HG02870 (cell line): ENCODE data around the gene GREM2.

Experiments
- ATAC-seq: cut with Tn5 transposase; IDR thresholded peaks from one replicate; pipeline ENCODE4 v1.9.1; 2021; ENCODE audit warnings: mild to moderate bottlenecking, moderate library complexity; ENCODE audit not compliant: unreplicated experiment

GREM2 gene

DNA sequence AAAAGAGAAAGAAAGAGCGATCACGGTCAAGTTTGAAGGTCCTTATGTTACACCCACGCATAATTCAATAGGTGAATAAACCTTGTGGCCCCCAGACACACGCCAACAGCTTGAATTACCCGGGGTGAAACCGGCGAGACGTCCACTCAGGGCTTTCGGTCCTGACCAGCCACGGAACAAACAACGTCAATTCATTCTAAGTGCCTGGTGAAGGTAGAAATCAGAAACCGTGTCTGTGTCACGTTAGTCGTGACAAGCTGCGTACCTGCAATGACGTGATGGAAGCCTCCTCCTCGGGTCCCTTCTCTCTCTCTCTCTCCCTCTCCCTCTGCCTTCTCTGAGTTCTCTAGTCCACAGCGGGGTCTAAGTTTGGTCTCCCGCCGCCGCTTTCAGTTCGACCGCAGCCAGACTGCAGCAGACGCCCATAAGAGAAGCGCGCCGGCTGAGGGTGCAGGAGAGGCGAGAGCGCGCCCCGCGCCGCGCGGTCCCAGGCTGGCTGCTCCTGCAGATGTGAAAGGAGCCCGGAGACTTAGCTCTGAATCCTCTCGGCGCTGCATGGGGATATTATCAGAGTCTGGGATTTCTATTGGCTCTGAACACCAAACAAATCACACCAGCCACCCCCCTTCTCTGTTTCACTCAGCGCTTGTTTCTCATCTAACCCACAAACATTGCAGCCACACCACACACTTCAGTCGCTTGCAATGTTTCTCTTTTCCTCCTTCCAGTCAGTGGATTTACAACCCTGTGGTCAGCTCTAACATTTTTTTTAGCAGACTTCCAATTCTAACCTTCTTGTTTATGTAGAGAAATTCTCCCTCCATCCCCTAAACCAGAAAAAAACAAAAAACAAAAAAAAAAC is at the start of gene GREM2:
GREM2 (minus strand) TSS at position 537 of the 862 bp plus-strand sequence. CDS start 118,680 bp downstream, outside the sequence.
- peak; percentile 94 for ATAC-seq

- no peak for ATAC-seq
Measured at GRCh38 chr1:240658312-240658960, 46.5 kb upstream of the GREM2 start.

GRCh38 chr1:240656531-240656930 is 44.6 kb upstream of the GREM2 start:
- no peak for ATAC-seq

DNA sequence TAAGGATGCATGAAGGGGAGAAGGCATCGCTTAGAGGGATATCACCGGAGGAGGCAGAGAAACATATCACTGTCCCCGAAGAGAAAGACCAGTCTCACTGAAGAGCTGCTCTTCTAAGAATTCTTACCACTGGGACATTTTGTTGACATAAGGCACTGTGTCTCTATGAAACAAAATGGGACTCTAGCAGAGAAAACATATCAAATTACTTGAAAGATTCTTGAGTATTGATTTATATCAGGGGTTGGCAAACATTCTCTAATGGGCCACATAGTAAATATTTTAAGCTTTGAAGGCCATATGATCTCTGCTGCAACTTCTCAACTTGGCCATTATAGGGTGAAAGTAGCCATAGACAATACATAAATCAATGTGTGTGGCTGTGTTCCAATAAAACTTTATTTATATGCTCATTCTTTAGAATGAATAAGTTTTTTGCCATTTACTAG is 41.0 kb upstream of the GREM2 start:
- no peak for ATAC-seq

DNA sequence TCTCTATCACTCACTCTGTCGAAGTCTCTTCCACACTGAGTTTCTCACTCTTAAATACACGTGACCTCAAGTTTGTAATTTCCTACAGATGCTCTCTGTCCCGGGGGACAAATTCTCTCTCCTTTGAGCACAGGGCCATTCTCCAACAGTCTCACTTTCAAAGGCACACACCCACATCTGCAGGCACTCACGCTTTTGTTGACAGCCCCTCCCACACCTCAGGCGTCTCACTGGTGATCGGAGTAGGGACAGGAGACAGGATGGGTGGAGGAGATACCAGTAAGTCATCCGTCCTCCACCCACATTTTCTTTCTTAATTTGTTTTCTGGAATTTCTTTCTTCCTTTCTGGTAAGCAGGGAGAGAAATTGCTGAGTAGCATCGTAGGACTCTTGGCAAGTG is 40.6 kb upstream of the GREM2 start:
- ATAC-seq: no peak

DNA sequence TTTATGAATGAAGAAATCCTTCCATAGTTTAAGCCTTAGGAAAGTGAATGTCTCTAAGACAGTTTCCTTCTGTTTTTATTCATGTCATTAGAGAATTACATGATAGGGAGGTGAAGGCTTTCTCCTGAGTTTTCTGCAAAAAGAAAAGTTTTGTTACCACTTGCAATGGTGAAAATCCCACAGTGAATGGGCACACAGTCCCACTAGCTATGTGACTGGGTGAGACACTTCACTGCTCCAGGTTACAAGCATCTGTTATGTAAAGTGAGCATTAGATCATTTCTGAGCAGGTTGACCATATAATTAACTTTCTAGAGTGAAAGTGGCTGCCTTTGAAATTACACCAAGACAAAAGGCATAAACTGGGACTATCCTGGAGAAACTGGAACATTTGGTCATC is 38.9 kb upstream of the GREM2 start:
- ATAC-seq: no peak

DNA sequence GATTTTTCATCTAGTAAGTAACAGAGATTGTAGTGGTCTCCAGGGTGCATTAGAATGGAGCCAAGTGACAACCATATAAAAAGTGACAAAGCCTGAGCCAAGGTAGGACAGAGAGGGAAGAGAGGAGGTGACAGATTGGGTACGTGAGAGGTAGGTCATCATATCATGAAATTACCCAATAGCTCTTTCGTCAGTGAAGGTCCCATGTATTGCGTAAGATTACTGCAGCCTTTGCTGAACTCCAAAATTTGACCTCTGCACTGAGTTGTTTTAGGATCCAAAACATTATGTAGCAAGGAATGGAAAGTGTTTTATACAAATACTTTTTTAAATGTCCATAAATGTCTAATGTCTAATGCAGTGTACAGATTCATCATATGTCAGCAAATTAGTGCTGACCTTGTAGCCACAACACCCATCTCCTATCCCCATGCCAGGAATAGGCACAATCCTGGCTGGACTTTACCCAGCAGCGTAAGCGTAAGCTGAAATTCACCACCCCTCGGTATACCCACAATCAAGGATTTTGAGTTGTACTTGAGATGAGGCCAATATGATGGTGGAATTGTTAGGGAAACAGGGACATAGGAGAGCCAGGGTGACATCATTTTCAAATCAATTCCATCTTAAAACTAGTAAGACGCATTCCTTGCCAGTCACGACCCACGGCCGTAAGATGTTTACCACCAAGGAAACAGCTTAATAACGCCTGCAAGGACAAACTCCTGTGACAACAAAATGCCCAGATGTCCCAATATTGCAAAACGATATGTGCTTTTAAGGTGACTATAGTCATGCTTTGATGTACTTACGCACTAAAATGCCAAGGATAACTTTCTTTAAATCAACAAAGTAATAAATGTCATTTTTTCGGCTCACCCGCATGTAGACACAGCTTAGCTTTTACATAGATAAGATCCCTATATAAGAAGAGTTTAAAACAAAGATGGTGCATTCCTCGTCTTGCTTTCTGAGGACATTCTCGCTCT is 38.1 kb upstream of the GREM2 start:
- ATAC-seq: no peak

- ATAC-seq: no peak
Measured at GRCh38 chr1:240646571-240647240, 34.8 kb upstream of the GREM2 start.

DNA sequence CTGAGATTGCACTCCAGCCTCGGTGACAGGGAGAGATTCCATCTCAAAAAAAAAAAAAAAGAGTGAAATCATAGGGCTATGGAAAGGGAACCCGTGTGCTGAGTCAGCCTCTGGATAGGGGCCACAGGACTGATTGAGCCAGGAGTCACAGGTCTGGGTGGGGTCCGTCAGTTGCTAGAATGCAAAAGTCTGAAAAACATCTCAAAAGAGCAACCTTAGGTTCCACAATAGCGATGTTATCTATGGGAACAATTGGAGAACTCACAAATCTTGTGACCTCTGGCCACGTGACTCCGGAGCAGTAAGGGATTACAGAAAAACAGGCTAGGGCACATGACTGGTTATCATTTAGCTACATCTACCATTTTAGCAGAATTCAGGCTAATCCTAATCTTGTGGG is 32.8 kb upstream of the GREM2 start:
- ATAC-seq: no peak

DNA sequence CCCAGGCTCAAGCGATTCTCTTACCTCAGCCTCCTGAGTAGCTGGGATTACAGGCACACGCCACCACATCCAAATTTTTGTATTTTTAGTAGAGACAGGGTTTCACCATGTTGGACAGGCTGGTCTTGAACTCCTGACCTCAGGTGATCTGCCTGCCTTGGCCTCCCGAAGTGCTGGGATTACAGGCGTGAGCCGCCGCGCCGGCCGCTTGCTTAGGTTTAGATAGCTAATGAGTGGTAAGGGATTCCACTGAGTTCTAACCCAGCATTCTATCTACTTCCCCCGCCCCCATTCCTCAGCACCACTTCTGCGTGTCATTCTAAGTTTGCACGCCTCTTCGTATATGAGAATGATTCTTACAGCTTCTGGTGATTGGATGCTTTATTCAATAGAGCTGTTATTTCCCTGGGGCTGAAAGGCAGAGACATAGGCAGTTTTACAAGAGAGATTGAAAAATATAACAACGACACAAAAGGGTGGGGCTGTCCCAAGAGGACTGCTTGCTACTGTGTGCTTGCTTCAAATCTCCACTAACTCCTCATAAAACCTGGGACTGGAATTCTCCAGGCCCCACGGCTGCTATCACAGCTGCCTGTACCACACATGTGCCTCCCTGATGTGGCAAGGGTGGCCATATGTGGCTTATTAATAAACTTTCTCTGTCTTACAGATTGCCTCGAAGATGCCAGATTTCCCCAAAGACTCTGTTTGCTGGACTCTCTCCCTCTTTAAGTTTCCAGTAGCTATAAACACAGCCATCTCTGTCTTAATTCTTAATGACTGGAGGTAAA is 23.7 kb upstream of the GREM2 start:
- no peak for ATAC-seq

DNA sequence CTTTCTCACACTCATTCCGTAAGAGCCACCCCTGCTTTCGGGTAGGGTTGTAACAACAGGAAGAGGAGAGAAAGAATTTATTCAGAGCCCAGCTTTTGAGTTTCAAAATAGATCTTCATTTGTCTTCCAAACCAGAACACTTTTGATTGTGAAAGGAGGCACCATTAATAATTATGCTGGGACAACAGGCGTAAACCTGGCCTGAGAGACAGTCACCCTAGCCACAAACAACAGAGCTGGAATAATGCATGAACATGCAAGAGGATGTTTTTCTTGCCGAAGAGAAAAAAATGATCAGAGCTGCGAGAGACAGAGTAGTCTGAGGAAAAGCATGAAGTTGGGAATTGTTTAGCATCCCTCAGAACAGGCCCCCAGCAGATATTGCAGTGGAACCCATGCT is 18.5 kb upstream of the GREM2 start:
- no peak for ATAC-seq

DNA sequence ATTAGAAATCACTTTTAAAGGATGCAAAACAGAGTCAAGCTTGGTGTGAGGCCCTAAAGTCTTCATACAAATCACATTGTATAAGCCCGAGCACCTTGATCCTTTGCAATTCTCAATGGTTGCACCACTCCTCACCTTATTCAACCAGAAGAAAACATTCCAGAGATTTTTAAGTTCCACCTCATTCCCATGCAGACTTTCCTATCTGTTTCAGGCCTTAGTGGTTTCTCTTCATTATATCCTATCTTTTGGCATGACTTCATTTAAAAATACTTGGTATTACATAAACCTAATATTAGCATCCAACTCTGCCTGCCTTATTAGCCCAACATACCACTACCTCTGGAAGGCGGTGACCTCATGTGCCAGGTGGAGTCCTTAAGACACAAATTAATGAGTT is 9.3 kb upstream of the GREM2 start:
- no peak for ATAC-seq

DNA sequence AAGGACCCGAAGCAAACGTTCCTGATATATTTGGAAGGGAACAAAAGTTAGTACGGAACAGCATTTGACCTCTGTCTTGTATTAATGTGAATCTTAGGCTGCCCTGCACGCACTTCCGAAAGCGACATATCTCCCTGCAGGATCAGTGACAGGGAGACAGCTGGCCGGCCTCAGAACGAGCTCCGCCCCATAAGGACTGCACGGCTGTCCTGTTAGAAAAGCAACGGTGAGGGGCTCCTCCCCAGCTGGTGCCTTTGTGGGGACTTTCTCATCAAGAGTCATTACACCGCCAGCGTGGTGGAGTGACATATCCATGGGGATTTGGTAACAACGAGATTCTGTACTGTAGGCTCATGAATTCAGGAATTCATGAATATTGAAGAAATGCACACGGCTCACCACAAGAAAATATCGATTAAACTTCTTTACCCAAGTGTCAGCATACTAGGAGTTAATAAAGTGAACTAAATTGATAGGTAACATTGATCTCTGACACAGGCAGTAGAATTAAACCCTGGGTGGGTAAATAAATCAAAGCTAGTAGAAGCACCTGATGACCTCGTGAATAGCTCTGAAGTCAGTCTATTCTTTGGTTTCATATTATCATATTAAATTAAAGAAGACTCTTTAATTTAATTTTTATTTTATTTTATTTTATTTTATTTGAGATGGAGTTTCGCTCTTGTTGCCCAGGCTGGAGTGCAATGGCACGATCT is 8.1 kb upstream of the GREM2 start:
- ATAC-seq: no peak

GRCh38 chr1:240619357-240619756 is 7.4 kb upstream of the GREM2 start:
- ATAC-seq: no peak

DNA sequence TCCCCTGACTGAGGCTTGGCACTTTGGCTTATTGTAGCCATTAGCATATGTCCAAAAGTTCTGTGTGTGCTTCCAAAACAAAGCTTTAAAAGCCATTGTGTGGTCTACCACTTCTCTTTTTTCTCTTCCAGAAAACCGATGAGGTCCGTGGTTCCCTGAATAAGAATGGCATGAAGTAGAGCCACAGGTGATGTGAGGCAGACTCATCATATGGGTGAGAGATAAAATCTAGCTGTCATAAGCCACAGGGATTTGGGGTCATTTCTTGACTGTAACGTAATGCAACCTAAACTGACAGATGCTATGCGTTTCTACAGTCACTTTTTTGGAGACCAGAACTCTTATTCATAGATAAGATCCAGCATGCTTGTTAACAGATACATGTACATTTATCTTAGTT is 7.0 kb upstream of the GREM2 start:
- ATAC-seq: no peak

GRCh38 chr1:240616018-240616417 is 4.1 kb upstream of the GREM2 start:
- ATAC-seq: no peak

GRCh38 chr1:240613356-240614142 is 1.6 kb upstream of the GREM2 start:
- ATAC-seq: no peak

DNA sequence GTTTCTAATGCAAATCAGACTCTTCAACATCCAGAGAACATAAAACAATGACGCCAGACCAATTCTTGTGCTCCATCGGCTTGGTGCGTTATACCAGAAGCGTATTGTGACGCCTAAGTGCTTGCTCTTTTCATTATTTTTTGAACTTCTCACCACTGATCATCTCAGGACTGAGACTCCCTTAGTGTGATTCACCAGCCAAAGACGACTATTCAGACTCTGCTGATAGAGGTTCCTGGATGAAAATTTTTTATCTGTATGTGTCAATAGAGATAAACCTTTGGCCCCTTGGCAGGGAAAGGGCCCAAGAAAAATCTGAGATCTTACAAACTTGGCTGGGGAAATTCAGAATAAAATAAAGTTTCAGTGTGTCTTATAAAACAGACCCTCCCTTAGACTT is 856 bp upstream of the GREM2 start:
- no peak for ATAC-seq
